ENCODE data around the gene TMED7.
"Not testable (repeated sequence)": the region's sequence is repeated elsewhere in the genome, so short reads cannot be mapped to it uniquely, and the experiment has no call there.

The TMED7 gene

DNA sequence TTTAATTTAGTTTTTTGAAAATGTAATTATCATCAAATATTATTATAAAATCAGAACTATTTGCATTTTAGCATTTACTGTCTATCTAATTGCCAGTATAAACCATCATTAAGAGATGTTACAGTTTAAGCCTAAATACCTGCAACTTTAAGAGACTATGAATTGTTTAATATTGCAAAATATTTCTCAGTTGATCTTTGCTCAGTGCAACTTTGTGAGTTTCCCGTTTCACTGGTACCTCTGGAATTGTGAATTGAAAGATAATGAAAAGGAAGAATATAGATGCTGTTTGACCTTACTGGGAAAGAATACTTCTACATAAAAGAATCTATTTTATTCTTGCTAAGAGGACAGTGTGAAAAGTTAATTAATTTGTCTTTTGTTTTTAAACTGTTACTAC lies 30.2 kb upstream of the TMED7 start:
- Histone ChIP-seq H3K36me3 (ENCODE audit: control insufficient read depth in 2 of 2, insufficient read depth in 2 of 2, low read length in 2 of 2) (no peaks in the 10 kb centered on the region), H3K4me3 (ENCODE audit: low read length in 2 of 2) (no peak overlapping the region), H3K9ac (ENCODE audit: low read depth in 1 of 2, low read length in 2 of 2) (no peak overlapping the region), H3K4me1 (ENCODE audit: control insufficient read depth in 2 of 2, insufficient read depth in 2 of 2, low read length in 2 of 2) (no peaks in the 10 kb centered on the region), H3K9me3 (ENCODE audit: control insufficient read depth in 2 of 2, low read length in 2 of 2) (no peaks in the 10 kb centered on the region), H3K27ac (ENCODE audit: low read depth in 2 of 2, low read length in 2 of 2) (no peak overlapping the region), H3K27me3 (ENCODE audit: control insufficient read depth in 2 of 2, insufficient read depth in 2 of 2, low read length in 2 of 2) (no peaks in the 10 kb centered on the region)

DNA sequence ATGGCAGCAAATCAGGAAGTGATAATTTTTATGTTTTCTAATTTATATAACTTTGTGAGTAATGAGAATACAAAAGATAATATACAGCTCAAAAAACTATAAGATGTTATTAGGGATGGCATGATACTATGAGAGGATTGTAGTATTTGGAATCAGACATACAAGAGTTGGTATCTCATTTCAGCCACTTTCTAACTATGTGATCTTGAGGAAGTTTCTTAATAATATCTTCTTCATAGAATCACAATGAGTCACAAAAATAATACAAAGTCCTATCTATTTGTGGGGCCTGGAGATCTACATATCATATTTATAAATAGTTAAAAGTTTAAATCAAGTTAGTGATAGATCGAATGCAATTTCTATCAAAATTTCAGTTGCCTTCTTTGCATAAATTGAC lies 23.7 kb upstream of the TMED7 start:
- H3K27ac ChIP-seq (ENCODE audit: low read depth in 2 of 2, low read length in 2 of 2) = no peak overlapping the region
- no peaks in the 10 kb centered on the region for H3K4me1 ChIP-seq (ENCODE audit: control insufficient read depth in 2 of 2, insufficient read depth in 2 of 2, low read length in 2 of 2)
- H3K36me3 ChIP-seq (ENCODE audit: control insufficient read depth in 2 of 2, insufficient read depth in 2 of 2, low read length in 2 of 2) = no peaks in the 10 kb centered on the region
- H3K9ac ChIP-seq (ENCODE audit: low read depth in 1 of 2, low read length in 2 of 2) = no peak overlapping the region
- no peak overlapping the region for H3K4me3 ChIP-seq (ENCODE audit: low read length in 2 of 2)
- peaks cover 0 to 10% of the 10 kb centered on the region in 2 donors for H3K27me3 ChIP-seq (ENCODE audit: control insufficient read depth in 2 of 2, insufficient read depth in 2 of 2, low read length in 2 of 2)
- H3K9me3 ChIP-seq (ENCODE audit: control insufficient read depth in 2 of 2, low read length in 2 of 2) = no peaks in the 10 kb centered on the region

DNA sequence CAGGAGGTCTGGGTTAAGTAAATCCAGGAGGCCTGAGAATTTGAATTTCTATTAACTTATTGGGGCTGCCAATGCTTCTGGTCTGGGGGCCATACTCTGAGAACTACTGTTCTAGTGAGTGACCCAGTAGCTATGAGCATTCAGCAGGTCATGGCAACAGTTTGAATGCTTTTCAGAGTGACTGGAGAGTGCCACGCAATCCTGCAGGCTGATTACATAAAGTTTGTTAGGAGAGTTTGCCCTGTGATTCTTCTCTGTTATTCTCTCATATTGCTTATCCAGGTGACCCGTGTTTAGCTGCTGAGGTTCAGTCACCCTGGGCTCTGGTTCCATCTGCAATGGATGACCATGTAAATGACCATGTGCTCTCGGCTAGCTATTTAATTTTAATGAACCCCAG lies 22.2 kb upstream of the TMED7 start:
- Histone ChIP-seq H3K4me1 (ENCODE audit: control insufficient read depth in 2 of 2, insufficient read depth in 2 of 2, low read length in 2 of 2) (no peaks in the 10 kb centered on the region), H3K4me3 (ENCODE audit: low read length in 2 of 2) (no peak overlapping the region), H3K36me3 (ENCODE audit: control insufficient read depth in 2 of 2, insufficient read depth in 2 of 2, low read length in 2 of 2) (no peaks in the 10 kb centered on the region), H3K27ac (ENCODE audit: low read depth in 2 of 2, low read length in 2 of 2) (no peak overlapping the region), H3K9ac (ENCODE audit: low read depth in 1 of 2, low read length in 2 of 2) (no peak overlapping the region), H3K27me3 (ENCODE audit: control insufficient read depth in 2 of 2, insufficient read depth in 2 of 2, low read length in 2 of 2) (peaks cover 4 to 13% of the 10 kb centered on the region in 2 donors), H3K9me3 (ENCODE audit: control insufficient read depth in 2 of 2, low read length in 2 of 2) (no peaks in the 10 kb centered on the region)

DNA sequence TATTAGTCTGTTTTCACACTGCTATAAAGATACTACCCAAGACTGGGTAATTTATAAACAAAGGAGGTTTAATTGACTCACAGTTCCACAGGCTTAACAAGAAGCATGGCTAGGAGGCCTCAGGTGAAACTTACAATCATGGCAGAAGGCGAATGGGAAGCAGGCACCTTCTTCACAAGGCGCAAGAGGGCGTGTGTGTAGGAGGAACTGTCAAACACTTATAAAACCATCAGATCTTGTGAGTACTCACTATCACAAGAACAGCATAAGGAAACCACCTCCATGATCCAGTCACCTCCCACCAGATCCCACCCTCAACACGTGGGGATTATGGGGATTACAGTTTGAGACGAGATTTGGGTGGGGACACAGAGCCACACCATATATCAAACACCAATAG lies 19.6 kb upstream of the TMED7 start:
- not testable (repeated sequence) for H3K4me1 ChIP-seq (ENCODE audit: control insufficient read depth in 2 of 2, insufficient read depth in 2 of 2, low read length in 2 of 2); H3K27ac ChIP-seq (ENCODE audit: low read depth in 2 of 2, low read length in 2 of 2); H3K9me3 ChIP-seq (ENCODE audit: control insufficient read depth in 2 of 2, low read length in 2 of 2); H3K4me3 ChIP-seq (ENCODE audit: low read length in 2 of 2); H3K9ac ChIP-seq (ENCODE audit: low read depth in 1 of 2, low read length in 2 of 2); H3K36me3 ChIP-seq (ENCODE audit: control insufficient read depth in 2 of 2, insufficient read depth in 2 of 2, low read length in 2 of 2)
- peaks cover 4 to 13% of the 10 kb centered on the region in 2 donors for H3K27me3 ChIP-seq (ENCODE audit: control insufficient read depth in 2 of 2, insufficient read depth in 2 of 2, low read length in 2 of 2)

DNA sequence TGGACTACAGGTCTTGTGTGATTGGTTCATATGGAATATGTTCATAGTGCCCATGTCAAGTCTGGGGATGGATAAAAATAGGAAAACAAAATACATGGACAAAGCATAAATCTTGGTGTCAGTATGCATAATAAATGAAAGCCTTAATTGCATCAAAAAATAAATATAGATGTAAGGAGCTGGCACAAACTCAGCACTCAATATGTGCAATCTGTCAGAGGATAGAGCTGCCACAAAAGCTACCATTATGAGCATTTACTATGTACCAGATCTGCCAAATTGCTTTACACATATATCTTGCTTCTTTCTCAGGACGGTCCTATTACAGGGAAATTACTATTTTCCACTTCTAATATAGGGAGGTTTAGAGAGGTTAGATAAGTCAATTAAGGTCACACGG lies 18.2 kb upstream of the TMED7 start:
- Histone ChIP-seq H3K27me3 (ENCODE audit: control insufficient read depth in 2 of 2, insufficient read depth in 2 of 2, low read length in 2 of 2) (peaks cover 4 to 13% of the 10 kb centered on the region in 2 donors), H3K9me3 (ENCODE audit: control insufficient read depth in 2 of 2, low read length in 2 of 2) (no peaks in the 10 kb centered on the region), H3K4me1 (ENCODE audit: control insufficient read depth in 2 of 2, insufficient read depth in 2 of 2, low read length in 2 of 2) (no peaks in the 10 kb centered on the region), H3K27ac (ENCODE audit: low read depth in 2 of 2, low read length in 2 of 2) (no peak overlapping the region), H3K4me3 (ENCODE audit: low read length in 2 of 2) (no peak overlapping the region), H3K9ac (ENCODE audit: low read depth in 1 of 2, low read length in 2 of 2) (no peak overlapping the region), H3K36me3 (ENCODE audit: control insufficient read depth in 2 of 2, insufficient read depth in 2 of 2, low read length in 2 of 2) (no peaks in the 10 kb centered on the region)

DNA sequence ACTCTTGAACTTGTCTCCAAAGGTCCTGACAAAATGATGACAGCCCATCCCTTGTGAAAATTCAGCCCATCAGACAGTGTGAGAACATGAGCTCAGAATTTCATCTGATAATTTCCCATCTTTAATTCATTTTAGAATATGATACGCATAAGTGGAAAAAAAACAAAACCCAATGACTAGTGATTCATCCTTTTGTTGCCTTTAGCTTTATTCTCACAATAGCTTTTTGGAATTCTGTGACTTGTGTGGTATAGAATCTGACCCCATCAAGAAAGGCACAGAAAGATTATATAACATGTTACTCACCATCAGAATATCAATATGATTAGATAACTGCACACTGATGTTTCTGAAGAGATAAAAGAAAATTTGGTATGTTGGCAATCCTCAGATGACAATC lies 16.1 kb upstream of the TMED7 start:
- Histone ChIP-seq H3K9ac (ENCODE audit: low read depth in 1 of 2, low read length in 2 of 2) (no peak overlapping the region), H3K27ac (ENCODE audit: low read depth in 2 of 2, low read length in 2 of 2) (no peak overlapping the region), H3K36me3 (ENCODE audit: control insufficient read depth in 2 of 2, insufficient read depth in 2 of 2, low read length in 2 of 2) (no peaks in the 10 kb centered on the region), H3K27me3 (ENCODE audit: control insufficient read depth in 2 of 2, insufficient read depth in 2 of 2, low read length in 2 of 2) (peaks cover 4 to 13% of the 10 kb centered on the region in 2 donors), H3K9me3 (ENCODE audit: control insufficient read depth in 2 of 2, low read length in 2 of 2) (no peaks in the 10 kb centered on the region), H3K4me1 (ENCODE audit: control insufficient read depth in 2 of 2, insufficient read depth in 2 of 2, low read length in 2 of 2) (peaks cover 0 to 2% of the 10 kb centered on the region in 2 donors), H3K4me3 (ENCODE audit: low read length in 2 of 2) (no peak overlapping the region)

DNA sequence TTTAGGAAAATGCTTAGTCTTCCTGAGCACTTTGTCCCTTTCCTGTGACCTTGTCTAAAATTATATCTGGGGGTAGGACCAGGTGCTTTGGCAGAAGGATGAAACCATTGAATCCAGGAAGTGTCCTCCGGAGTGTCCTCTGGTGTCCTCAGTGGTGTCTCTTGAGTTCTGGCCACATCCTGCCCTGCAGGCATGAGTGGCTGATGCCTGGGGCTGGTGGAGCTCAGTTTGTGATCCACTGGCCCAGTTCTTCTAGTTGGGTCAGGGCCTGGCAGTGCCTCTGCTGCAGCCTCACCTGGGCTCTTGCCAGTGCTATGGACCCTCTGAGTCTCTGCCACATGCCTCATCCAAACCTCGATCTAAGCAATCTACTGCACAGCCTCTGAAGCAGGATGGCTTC lies 14.4 kb upstream of the TMED7 start:
- no peak overlapping the region for H3K9ac ChIP-seq (ENCODE audit: low read depth in 1 of 2, low read length in 2 of 2)
- no peaks in the 10 kb centered on the region for H3K9me3 ChIP-seq (ENCODE audit: control insufficient read depth in 2 of 2, low read length in 2 of 2)
- H3K4me1 ChIP-seq (ENCODE audit: control insufficient read depth in 2 of 2, insufficient read depth in 2 of 2, low read length in 2 of 2) = peaks cover 0 to 2% of the 10 kb centered on the region in 2 donors
- no peak overlapping the region for H3K4me3 ChIP-seq (ENCODE audit: low read length in 2 of 2)
- H3K27ac ChIP-seq (ENCODE audit: low read depth in 2 of 2, low read length in 2 of 2) = no peak overlapping the region
- no peaks in the 10 kb centered on the region for H3K36me3 ChIP-seq (ENCODE audit: control insufficient read depth in 2 of 2, insufficient read depth in 2 of 2, low read length in 2 of 2)
- peaks cover 4 to 10% of the 10 kb centered on the region in 2 donors for H3K27me3 ChIP-seq (ENCODE audit: control insufficient read depth in 2 of 2, insufficient read depth in 2 of 2, low read length in 2 of 2)

DNA sequence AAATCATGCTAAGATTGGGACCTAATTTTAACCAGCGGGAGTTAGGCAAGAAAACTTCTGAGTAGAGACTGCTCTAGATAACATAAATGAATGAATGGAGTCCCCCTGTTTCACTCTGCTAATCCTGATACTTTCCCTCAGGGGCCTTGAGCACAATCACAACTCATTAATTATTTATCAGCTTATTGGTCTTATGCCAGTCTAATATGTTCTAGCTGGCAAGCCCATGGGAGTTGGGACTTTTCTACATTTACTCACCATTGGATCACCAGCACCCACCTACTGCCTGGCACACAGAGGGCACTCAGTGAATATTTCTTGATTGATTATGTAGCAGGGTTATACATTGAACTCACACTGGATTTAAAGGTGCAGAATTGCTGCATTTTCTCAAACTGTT lies 13.5 kb upstream of the TMED7 start:
- no peak overlapping the region for H3K27ac ChIP-seq (ENCODE audit: low read depth in 2 of 2, low read length in 2 of 2)
- peaks cover 4 to 8% of the 10 kb centered on the region in 2 donors for H3K27me3 ChIP-seq (ENCODE audit: control insufficient read depth in 2 of 2, insufficient read depth in 2 of 2, low read length in 2 of 2)
- H3K36me3 ChIP-seq (ENCODE audit: control insufficient read depth in 2 of 2, insufficient read depth in 2 of 2, low read length in 2 of 2) = no peaks in the 10 kb centered on the region
- H3K4me3 ChIP-seq (ENCODE audit: low read length in 2 of 2) = no peak overlapping the region
- H3K9ac ChIP-seq (ENCODE audit: low read depth in 1 of 2, low read length in 2 of 2) = no peak overlapping the region
- H3K4me1 ChIP-seq (ENCODE audit: control insufficient read depth in 2 of 2, insufficient read depth in 2 of 2, low read length in 2 of 2) = peaks cover 0 to 2% of the 10 kb centered on the region in 2 donors
- H3K9me3 ChIP-seq (ENCODE audit: control insufficient read depth in 2 of 2, low read length in 2 of 2) = no peaks in the 10 kb centered on the region

DNA sequence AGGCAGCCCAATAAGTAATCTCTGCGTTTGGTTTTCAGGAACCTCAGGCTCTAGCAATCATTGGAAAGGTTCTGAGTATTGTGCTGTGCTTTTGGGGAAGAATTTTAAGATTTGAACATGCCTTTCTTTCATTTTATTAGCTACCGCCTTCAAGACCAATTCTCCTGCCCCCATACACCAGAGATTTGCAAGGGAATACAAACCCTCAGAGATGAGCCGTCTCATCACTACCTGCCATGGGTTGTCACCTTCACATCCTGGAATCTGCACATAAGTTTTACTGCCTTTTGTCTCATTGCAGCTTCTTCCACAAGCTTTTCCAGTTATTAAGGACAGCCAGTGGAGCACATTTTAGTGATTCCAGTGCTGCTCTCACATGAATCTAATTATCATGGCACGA lies 11.7 kb upstream of the TMED7 start:
- no peak overlapping the region for H3K27ac ChIP-seq (ENCODE audit: low read depth in 2 of 2, low read length in 2 of 2)
- no peak overlapping the region for H3K9ac ChIP-seq (ENCODE audit: low read depth in 1 of 2, low read length in 2 of 2)
- no peak overlapping the region for H3K4me3 ChIP-seq (ENCODE audit: low read length in 2 of 2)
- peaks cover 0 to 5% of the 10 kb centered on the region in 2 donors for H3K27me3 ChIP-seq (ENCODE audit: control insufficient read depth in 2 of 2, insufficient read depth in 2 of 2, low read length in 2 of 2)
- H3K36me3 ChIP-seq (ENCODE audit: control insufficient read depth in 2 of 2, insufficient read depth in 2 of 2, low read length in 2 of 2) = no peaks in the 10 kb centered on the region
- peaks cover 0 to 2% of the 10 kb centered on the region in 2 donors for H3K4me1 ChIP-seq (ENCODE audit: control insufficient read depth in 2 of 2, insufficient read depth in 2 of 2, low read length in 2 of 2)
- H3K9me3 ChIP-seq (ENCODE audit: control insufficient read depth in 2 of 2, low read length in 2 of 2) = no peaks in the 10 kb centered on the region

DNA sequence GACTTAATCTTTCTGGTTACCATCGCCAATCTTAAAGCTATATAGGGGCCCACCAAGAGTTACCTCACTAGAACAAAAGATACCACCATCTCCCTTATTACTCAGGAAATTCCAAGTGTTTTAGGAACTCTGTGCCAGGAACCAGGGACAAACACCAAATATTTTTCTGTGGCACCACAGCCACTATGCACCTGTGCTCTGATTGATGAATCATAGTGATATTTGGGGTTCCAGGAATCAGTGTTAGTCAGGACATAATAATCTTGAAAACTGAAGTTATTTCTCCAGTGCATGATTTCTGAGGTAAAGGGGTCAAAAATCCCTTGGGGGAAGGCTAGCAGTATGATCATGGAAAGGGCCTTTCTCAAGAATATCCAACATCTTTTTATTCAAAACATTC lies 10.2 kb upstream of the TMED7 start:
- H3K27ac ChIP-seq (ENCODE audit: low read depth in 2 of 2, low read length in 2 of 2) = no peak overlapping the region
- peaks cover 0 to 5% of the 10 kb centered on the region in 2 donors for H3K27me3 ChIP-seq (ENCODE audit: control insufficient read depth in 2 of 2, insufficient read depth in 2 of 2, low read length in 2 of 2)
- no peaks in the 10 kb centered on the region for H3K9me3 ChIP-seq (ENCODE audit: control insufficient read depth in 2 of 2, low read length in 2 of 2)
- no peak overlapping the region for H3K9ac ChIP-seq (ENCODE audit: low read depth in 1 of 2, low read length in 2 of 2)
- no peak overlapping the region for H3K4me3 ChIP-seq (ENCODE audit: low read length in 2 of 2)
- no peaks in the 10 kb centered on the region for H3K36me3 ChIP-seq (ENCODE audit: control insufficient read depth in 2 of 2, insufficient read depth in 2 of 2, low read length in 2 of 2)
- H3K4me1 ChIP-seq (ENCODE audit: control insufficient read depth in 2 of 2, insufficient read depth in 2 of 2, low read length in 2 of 2) = peaks cover 0 to 2% of the 10 kb centered on the region in 2 donors

All from mucosa of rectum (tissue), 2 donors.